NCI-H2227 treated with DMSO at 0.1 percent for 48 hours (cell line): ENCODE measurements around the gene CYP26B1.
"Not testable (repeated sequence)": the region's sequence is repeated elsewhere in the genome, so short reads cannot be mapped to it uniquely, and the experiment has no call there.

Source experiments
- DNase-seq: peaks from one replicate; lab custom pipeline; 2025; lab: John Stamatoyannopoulos, UW

CYP26B1 gene

DNA sequence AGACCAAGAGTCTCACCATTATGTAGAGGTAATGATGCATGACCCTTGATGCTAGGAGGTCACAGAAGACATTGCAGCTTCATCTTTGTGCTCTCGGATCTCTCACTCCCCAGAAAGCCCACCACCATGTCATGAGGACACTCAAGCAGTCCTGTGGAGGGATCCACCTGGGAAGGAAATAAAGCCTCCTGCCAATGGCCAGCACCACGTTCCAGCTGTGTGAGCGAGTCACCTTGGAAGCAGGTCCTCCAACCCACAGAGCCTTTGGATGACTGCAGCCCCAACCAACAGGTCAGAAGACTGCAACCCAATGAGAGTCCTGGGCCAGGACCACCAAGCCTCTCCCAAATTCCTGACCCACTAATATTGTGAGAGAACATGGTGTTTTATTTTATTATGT lies 38.4 kb downstream of the CYP26B1 start:
- DNase-seq = no peak

DNA sequence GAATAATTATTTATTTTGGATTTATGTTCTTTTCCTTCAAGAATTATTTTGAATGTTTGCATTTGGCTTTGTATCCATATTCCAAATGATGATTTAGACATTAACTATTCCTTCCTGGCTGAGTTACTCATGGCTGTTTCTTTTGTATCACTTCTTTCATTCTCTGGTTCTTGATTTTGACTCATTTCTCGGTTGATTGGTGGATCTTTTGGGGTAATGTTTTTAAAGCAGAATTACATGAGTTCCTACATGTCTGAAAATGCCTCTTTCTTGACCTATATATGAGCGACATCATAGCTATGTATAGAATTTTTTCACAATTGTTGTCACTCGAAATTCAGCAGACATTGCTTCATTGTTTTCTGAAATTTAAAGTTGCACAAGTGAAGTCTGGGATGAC lies 39.5 kb downstream of the CYP26B1 start:
- DNase-seq = no peak

GRCh38 chr2:72106978-72107377 lies 40.7 kb downstream of the CYP26B1 start:
- DNase-seq = no peak

DNA sequence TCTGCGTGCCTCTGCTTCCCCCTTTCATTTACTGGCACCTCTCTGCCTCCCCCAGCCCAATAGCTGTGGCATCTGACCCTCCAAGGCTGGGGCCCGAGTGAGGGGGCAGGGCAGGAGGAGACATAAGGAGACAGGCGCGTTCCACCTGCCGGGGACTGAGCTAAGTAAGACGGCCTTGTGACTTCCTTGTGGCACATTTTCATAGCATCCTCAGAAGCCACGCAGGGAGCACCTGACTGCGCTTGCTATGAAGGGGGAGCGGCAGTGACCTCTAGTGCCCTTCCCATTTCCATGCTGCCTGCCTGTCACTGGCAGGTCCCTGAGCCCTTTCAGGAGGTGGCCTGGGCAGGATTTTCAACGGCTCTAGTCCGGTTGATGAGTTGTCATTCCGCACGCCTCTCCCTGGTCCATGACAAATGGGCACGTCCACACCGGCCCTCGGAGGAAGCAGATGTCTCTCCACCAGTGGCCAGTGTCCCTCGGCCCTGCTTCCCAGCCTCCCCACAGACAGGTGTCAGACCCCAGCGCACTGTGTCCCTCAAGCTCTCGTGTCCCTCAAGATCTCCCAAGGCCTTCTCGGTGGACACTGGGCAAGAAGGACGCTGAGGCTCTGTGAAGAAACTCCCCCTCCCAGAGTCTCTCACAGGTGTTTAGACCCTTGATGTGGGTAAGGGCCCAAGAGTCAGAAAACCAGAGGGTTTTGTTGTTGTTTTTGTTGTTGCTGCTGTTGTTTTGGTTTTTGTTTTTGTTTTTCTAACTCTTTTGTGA lies 42.7 kb downstream of the CYP26B1 start:
- DNase-seq = no peak

- no peak for DNase-seq
Observed at GRCh38 chr2:72103690-72104089, 44.0 kb downstream of the CYP26B1 start.

DNA sequence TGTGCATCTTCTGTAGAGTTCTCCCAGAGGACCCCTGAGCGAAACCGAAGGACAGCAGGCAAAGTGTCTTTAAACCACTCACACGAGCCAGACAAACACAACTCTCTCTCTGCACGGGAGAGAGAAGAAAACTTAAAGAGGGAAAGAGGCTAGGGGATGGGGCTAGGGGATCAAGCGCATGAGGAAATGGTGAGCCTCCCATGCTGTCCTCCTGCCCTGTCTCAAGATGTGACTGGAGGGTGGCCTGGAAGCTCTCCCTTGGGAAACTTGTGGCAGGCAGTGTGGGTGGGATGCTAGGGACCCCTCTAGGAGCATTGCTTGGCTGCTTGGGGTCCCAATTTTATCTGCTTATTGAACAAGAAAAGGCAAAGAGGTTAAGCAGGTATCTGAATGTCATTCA lies 44.5 kb downstream of the CYP26B1 start:
- no peak for DNase-seq

GRCh38 chr2:72098935-72099334 lies 48.7 kb downstream of the CYP26B1 start:
- no peak for DNase-seq

GRCh38 chr2:72097276-72097675 lies 50.4 kb downstream of the CYP26B1 start:
- DNase-seq = no peak

- DNase-seq = no peak
Observed at GRCh38 chr2:72096181-72096580, 51.5 kb downstream of the CYP26B1 start.

DNA sequence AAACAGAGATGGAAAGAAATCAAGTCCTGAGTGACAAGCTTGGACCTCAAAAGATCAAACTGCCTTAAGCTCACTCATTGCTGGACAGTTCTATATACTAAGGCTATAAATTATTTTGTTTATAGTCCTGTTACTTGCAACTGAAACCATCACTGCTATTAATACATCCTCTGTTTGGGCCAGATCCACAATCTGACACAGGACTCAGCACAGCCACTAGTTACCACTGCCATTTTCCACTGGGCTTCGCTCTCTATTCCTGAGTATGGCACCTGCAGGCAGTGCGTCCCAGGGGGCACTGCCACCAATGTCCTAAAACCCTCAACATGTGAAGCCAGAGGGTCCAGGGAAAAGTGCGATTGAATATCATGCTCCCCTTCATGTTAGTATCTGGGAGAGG lies 52.3 kb downstream of the CYP26B1 start:
- DNase-seq = no peak

- no peak for DNase-seq
Observed at GRCh38 chr2:72094701-72095100, 53.0 kb downstream of the CYP26B1 start.

DNA sequence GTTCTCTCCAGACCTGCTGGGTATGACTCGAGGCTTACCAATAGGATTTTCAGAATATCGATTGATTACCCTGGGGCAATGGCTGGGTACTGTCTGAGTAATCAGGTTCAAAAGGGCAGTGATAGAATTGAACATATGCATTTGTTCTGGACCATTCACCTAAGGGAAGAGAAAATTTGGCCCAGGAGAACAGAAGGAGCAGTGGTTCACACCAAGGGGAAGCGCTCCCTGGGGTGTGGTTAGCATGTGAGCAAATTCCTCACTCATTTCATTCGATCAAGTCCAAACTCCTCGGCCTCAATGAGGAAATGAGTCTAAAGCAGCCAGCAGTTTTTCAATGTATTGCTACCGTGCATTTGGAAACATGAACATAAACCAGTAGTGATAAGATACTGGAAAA lies 55.6 kb downstream of the CYP26B1 start:
- DNase-seq = no peak

DNA sequence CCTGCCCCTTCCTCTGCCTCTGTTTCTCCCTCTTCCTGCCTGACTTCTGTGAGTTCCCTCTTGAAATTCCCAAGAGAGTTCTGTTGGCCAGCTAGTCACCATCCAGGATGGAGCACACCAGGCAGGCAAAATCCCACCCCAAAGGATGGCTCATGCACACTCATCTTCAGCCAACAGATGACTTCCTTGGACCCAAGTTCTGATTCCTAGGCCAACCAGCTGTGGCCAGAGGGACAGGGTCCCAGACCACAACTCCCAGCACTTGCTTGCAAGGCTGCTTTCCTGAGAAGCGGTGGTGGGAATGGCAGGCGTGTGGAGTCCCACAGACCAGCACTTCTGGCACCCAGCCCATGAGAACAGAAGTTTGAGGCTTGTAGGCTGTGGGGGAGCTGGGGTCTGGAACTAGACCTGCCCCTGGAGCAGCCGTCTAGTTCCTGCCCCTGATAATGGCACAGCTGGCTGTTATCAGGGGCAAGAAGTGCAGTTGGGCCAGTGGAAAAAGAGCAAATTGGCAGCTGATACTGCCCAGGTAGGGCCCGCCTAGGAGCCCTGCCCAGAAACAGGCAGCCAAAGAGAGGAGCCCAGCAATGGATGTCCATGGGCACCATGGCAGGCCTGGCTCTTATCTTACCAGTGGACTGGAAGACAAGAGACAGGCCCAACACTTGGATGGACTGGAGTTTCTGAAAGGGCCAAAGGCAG lies 56.7 kb downstream of the CYP26B1 start:
- no peak for DNase-seq

GRCh38 chr2:72090271-72090720 lies 57.4 kb downstream of the CYP26B1 start:
- no peak for DNase-seq

GRCh38 chr2:72089537-72089936 lies 58.1 kb downstream of the CYP26B1 start:
- DNase-seq = peak; percentile 59

DNA sequence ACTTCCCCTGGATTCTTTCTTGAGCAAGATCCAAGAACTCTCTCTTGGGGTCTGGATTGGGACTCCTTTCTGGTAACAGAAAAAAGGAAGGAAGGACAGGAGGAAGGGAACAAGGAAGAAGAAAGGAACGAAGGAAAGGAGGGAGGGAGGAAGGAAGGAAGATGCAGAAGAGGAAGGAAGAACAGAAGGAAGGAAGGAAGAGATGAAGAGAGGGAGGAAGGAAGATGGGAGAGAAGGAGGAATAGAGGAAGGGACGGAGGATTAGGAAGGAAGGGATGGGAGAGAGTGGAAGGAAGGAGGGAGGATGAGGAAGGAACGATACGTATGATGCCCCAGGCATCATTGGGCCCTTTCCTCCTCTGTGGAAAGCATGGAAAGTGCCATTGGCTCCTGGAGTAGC lies 58.6 kb downstream of the CYP26B1 start:
- DNase-seq = no peak

DNA sequence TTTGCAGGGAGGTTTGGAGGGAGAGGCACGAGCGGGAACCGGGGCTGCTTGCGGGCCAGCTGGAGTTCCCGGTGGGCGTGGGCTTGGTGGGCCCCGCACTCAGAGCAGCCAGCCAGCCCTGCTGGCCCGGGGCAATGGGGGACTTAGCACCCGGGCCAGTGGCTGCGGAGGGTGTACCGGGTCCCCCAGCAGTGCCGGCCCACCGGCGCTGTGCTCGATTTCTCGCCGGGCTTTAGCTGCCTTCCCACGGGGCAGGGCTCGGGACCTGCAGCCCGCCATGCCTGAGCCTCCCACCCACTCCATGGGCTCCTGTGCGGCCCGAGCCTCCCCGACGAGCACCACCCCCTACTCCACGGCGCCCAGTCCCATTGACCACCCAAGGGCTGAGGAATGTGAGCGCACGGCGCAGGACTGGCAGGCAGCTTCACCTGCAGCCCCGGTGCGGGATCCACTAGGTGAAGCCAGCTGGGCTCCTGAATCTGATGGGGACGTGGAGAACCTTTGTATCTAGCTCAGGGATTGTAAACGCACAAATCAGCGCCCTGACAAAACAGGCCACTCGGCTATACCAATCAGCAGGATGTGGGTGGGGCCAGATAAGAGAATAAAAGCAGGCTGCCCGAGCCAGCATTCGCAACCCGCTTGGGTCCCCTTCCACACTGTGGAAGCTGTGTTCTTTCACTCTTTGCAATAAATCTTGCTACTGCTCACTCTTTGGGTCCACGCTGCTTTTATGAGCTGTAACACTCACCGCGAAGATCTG lies 60.6 kb downstream of the CYP26B1 start:
- DNase-seq = not testable (repeated sequence)

GRCh38 chr2:72085513-72085912 lies 62.1 kb downstream of the CYP26B1 start:
- no peak for DNase-seq

- DNase-seq = no peak
Observed at GRCh38 chr2:72085036-72085435, 62.6 kb downstream of the CYP26B1 start.

DNA sequence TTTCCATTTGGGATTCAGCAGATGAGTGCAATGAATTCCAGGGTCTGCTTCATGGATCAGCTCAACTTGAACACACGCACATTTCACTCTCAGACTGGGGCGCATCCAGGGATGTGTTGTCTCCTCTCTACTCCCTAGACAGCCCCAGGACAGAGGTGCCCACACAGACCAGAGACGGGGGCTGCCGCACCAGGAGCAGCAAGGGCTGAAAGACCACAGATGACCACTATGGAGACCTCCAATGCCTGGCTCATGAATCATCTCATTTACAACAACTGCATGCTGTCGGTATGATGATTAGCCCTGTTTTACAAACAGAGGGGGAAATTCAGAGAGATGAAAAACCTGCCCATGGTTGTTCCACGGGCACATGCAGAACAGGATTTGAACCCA lies 63.1 kb downstream of the CYP26B1 start:
- DNase-seq = no peak

GRCh38 chr2:72083751-72084583 lies 63.7 kb downstream of the CYP26B1 start:
- DNase-seq = no peak

- no peak for DNase-seq
Observed at GRCh38 chr2:72082887-72083286, 64.8 kb downstream of the CYP26B1 start.
